GM18861 (cell line): ENCODE data around the gene TRPM3.

ENCODE experiments used
- ATAC-seq: cut with Tn5 transposase; IDR thresholded peaks from one replicate; pipeline ENCODE4 v1.9.1; 2021; ENCODE audit not compliant: unreplicated experiment

Gene TRPM3

DNA sequence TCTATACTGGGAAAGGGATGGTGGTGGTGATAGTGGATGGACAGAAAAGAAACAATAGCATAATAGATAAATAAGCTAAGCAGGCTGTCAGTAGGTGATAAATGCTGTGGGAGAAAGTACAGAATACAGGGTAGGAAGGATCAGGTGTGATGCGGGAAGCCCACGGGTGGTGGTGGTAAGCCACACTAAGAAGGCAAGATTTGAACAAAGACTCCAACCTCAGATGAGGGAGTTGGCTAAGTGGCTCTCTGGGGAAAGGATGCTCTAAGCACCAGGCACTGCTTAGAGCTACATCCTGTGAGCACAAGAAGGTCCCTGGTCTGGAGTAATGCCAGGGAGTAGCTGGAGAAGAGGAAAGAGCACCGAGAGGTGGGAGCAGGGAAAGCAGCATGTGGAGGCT is 555.4 kb downstream of the TRPM3 start:
- no peak for ATAC-seq

DNA sequence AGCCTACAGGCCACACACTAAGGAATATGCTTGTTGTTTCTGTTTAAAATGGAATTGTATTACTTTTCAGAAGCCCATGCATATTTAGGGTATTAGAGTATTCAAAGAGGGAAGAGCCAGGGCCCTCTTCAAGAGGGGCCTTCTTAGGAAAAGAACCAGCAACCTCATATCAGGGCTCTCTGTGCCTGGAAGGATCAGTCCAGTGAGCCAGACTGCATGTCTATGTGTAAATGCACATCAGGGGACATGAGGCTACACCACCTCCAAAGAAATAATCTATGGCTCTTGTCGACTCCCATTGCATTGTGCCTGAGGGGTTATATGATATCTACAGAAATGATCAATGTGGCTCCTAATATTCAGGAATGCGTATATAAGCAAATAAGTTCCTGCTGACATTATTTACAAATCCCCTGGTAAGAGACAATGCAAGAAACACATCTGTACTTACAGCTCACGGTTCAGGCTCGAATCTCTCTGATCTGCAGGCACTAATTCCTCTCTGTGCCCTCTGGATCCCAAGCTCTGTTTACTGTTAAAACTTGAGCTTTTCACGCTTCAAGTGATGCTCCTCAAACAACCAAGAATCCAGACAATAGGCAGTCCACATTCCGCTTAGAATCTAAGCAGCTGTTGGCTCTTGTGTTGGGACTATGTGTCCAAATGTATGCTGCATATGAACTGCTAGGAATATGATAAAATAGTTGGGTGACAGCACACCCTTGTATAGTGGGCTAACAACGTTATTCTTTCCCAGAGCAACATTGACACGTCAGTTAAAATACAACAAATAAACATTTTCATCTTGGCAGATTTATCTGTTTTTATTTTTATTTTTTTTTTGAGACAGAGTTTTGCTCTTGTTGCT is 556.7 kb downstream of the TRPM3 start:
- ATAC-seq, result no peak

GRCh38 chr9:70563431-70564204 is 557.8 kb downstream of the TRPM3 start:
- peak; percentile 98 for ATAC-seq

- no peak for ATAC-seq
These were observed 558.4 kb downstream of the TRPM3 start for GRCh38 chr9:70563010-70563409.

DNA sequence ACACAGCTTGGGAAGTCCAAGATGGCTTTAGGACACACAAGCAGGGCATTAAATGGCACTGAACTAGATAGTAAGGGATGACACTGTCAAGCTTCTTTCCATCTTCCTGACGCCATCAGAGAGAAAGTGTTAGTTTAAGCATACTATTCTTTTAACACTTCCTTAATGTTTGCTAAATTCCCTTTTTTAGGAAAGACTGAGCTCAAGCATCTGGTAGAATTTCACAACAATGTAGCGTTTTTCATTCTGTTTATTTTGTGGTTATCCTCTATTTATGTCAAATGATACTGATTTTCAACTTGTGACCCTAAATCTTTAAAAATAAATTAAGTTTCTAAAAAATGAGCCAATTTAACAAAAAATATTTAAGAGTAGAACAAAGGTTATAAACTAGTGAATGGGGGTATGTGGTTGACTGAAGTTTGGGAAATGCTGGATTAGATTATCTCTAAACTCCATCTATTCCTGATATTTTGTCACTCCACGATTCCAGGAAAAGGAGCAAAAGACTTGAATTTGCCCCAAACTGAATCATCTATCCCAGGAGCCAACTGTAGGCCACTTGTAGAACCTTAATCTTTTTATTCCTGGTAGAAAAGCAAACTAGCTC is 559.5 kb downstream of the TRPM3 start:
- no peak for ATAC-seq

DNA sequence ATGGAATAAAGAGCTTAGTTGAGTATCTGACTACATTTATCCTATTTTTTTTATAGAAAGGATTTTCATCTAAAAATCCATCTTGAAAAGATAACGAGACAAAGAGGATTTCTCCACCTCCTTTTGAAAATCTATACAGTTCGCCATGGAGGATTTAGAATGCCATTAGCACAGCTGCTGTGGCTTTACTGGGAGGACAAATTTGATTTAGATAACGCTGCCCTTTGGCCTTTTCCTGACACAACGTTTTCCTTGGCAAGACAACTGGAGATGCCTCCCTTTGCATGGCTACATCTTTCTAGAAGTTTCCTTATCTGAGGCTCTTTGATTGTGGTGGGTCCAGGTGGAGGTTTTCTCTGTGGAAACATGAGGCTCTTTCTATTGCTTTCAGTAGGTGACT is 560.3 kb downstream of the TRPM3 start:
- no peak for ATAC-seq

GRCh38 chr9:70559102-70559501 is 562.3 kb downstream of the TRPM3 start:
- ATAC-seq, result no peak

- peak; percentile 98 for ATAC-seq
These were observed 563.6 kb downstream of the TRPM3 start for GRCh38 chr9:70557661-70558369.

DNA sequence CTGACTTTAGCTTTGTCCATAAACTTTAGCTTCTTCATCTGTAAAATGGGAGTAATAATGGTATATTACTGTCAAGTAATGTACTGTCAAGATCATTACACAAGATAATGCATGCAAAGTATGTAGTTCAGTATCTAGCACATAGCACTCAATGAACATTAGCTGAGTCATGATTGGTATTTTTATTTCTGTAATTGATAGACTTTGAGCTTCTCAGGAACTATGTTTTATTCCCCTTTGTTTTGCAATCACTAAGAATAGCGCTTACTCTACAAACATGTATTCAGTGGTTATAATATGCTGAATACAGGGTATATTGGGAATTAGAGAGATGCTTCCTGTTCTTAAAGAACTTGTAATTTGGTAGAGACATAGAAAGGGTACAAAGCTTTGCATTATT is 564.6 kb downstream of the TRPM3 start:
- no peak for ATAC-seq

- no peak for ATAC-seq
These were observed 566.5 kb downstream of the TRPM3 start for GRCh38 chr9:70554881-70555280.

DNA sequence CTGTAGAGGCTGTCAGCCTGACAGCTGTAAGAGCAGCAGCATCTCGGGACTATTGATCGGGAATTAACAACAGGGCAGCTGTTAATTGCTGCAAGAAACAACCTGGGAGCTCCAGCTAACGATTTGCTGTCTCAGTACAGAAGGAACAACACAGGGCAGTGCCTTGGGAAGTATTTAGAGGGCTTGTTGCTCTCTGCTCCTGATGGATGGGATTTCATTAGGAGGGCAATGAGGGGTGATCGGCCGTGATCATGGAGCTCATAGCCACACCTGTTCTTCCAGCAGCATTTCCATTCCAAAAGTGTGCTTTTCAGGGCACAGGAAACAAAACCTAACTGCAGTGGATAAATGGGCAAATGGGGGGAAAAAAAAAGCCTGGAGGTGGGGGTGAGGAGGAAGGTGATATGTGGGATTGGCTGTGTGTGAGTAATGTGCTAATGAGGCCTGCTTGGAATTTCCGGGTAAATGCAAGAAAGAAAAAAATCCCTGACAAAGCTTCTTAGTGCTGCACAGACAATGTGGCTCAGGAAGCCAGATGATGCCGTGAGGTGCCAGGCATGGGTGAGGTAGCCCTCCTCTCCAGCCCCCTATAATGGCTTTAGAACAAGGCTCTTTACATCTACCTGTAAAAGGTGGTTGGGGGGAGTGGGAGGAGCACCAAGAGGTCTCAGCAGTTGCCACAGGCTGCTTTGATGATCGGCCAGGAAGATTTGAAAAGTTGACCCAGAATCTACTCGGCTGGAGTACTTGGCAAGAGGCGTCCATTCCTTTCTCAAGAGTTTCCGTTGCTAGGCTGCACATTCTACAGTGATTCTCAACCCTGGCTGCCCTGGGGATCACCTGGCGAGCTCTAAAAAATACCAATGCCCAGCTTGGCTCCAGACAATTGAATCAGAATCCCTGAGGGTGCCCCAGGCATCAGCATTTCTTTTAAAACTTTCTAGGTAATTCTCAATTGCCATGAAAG is 567.4 kb downstream of the TRPM3 start:
- ATAC-seq, result no peak

GRCh38 chr9:70552561-70552960 is 568.9 kb downstream of the TRPM3 start:
- no peak for ATAC-seq

DNA sequence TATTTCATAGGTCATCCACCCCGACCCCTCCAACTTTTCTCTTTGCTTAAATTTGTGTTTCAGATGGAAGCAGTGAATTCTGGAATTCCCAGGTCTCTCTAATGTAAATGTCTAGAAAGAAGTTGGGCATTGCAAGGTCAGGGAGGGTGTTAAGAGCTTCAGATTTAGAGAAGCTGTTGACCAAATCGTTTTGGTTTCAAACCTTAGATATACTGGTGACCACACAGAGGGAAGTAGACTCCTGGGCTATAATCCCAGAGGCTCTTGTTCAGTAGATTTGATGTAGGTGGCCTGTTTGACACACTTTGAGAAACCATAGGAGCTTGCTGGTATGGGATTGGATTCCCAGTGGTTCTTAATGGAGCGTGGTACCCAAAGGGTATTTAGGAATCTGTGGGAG is 569.6 kb downstream of the TRPM3 start:
- ATAC-seq, result no peak

DNA sequence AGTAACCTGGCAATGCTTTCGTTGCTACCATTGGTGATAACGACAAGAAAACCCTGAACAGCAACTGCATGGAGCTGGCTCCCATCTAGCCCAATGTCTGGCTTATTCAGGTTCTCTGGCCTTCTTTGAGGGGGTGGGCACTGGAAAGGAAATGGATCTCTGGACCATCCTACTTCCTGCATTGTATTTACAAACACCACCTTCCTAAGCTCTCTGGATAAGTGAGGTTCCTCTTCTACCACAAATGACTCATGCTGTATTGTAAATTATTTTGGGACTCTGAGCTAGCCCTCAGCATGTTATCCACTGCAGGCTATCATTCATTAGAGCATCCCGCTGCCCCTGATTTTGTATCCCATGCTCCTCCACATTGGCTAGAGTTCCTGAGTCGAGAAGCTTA is 570.0 kb downstream of the TRPM3 start:
- no peak for ATAC-seq

DNA sequence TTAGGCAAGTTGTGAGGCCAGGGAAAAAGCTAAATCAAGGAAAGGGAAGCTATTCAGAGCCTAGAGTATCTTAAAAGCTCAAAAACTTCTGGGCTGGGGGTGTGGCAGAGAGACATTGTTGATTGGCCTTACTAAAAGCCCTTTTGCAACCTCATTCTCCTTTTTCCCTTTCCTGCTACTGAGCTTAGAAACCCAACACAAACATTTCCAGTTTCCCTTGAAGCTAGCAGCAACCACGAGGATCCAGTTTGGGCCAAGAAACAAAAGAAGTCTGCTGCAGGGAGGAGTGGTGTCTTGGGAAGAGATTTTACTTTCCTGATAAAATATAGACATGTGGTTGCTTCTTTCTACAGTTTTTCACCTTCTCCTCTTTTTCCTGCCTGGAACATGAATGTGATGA is 571.5 kb downstream of the TRPM3 start:
- no peak for ATAC-seq

DNA sequence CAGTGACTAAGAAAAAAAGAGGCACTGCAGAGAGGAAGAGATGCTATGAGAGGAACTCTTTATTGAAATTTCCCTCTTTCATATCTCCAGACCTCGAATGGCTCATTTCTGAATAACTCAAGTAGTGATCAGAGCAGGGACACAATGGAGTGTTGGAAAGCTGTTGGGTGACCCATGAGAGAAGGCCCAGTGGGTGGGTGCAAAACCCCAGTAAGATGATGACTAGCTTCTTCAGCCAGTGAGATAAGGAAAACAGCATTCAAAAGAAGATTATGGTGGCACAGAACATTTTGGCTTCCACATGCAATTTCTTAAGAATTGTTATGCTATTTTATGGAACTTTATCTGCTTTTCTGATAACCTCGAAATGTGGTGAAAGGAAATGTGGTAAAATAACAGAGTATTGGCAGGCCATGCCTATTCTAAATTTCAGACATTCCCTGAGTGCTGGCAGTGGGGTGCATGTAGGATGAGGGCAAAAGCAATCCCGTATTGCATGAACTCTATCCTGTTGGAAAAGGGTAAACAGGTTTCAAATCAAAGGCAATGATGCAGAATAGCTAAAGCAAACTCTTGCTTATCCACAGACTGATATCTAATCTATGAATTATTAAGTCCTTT is 579.0 kb downstream of the TRPM3 start:
- no peak for ATAC-seq

DNA sequence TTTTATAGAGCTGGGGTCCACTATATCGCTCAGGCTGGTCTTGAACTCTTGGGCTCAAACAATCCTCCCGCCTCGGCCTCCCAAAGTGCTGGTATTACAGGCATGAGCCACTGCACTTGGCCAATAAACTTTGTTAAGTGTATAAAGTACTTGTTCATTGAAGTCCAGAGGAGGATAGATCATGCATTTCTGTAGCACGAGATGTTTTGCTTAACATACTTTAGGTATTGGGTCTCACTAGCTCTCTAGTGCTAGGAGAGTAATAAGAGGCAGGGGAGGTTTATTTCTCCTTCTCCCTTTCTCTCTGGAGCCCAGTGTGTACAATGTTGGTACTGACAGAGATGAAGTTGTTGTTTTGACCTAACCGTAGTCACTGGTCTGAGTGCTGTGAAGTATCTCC is 581.4 kb downstream of the TRPM3 start:
- no peak for ATAC-seq

DNA sequence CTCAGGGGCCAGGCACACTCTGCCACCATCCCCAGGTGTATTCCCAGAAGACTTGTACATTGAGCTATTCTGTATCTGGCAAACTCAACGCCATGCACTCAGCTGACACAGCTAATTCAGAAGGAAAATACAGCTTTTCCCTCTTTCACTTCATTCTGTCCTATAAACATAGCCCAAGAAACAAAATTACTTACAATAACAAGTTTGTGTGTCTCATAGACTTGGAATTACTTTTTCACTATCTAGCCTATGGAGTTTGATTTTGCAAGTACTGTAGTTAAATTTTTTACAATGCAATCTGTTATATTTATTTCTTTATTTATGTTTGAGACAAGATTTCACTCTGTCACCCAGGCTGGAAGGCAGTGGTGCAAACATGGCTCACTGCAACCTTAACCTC is 581.9 kb downstream of the TRPM3 start:
- no peak for ATAC-seq

DNA sequence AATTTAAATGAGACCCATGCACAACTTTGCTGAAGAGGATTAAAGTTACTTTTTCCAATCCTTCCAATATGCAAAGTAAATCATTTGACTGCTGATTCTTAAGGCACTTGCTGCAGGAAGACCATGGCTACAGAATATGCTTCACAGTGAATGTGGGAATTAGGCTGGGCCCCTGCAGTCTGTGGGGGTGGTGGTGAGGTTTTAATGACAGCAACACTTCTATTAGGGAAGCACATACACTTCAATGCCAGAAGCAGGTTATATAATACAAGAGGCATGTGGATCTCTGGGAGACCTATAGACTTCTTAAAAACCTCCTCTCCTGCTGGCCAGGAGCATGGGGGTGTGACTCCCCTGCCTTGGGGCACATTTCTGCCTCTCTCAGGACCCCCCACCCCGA is 582.4 kb downstream of the TRPM3 start:
- no peak for ATAC-seq

- no peak for ATAC-seq
These were observed 584.3 kb downstream of the TRPM3 start for GRCh38 chr9:70537084-70537483.
